Lower leg skin (tissue), 3 donors: Measurements from ENCODE around the gene MTTP.

Experiments used
- POLR2A ChIP-seq, 2 donors: fragments of 450-650 bp; IDR thresholded peaks; one replicate each; pipeline ENCODE4 v1.6.1; 2016 to 2017; ENCODE audit warnings: antibody characterized with exemption in 2 of 2, mild to moderate bottlenecking in 1 of 2, moderate library complexity in 1 of 2
- TF ChIP-seq, protein P1 (sequence below), 3 donors: fragments of 450-650 bp; IDR thresholded peaks; one replicate each; pipeline ENCODE4 v1.5.1; 2016; ENCODE audit warnings: antibody characterized with exemption in 3 of 3, mild to moderate bottlenecking in 3 of 3, moderate library complexity in 2 of 3

DNA sequence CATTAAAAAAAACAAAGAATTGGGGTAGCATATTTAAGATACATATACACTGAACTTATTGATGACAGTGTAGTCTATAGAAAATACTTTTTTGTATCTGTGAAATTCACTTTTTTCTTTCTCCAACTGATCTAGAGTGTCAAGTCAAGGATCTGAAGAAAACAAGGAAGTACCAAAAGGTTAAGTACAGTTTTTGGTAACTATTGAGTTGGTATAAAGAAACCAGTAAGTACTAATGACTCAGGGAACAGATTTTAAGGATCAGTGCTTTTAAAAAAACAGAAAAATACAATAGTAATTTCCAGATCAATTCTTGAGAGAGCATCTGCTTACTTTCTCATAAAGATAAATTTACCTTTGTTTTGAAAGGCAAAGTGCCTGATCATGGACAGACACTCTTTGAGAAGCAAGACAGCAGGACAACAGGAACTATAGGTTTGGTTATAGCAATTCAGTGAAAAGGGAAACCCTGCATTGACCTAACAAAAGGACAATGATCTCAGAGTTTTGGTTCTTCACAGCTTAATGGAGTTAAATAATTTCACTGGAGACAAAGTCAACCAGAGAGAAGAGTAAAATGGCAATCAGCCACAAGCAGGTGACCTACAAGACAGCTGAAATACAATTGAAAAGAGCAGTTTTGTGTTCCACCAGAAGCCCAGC lies 34.2 kb upstream of the MTTP start:
- TF ChIP-seq, protein P1, sequence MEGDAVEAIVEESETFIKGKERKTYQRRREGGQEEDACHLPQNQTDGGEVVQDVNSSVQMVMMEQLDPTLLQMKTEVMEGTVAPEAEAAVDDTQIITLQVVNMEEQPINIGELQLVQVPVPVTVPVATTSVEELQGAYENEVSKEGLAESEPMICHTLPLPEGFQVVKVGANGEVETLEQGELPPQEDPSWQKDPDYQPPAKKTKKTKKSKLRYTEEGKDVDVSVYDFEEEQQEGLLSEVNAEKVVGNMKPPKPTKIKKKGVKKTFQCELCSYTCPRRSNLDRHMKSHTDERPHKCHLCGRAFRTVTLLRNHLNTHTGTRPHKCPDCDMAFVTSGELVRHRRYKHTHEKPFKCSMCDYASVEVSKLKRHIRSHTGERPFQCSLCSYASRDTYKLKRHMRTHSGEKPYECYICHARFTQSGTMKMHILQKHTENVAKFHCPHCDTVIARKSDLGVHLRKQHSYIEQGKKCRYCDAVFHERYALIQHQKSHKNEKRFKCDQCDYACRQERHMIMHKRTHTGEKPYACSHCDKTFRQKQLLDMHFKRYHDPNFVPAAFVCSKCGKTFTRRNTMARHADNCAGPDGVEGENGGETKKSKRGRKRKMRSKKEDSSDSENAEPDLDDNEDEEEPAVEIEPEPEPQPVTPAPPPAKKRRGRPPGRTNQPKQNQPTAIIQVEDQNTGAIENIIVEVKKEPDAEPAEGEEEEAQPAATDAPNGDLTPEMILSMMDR (IDR thresholded peaks at IDR 0.05), result no peak
- TF ChIP-seq POLR2A (IDR thresholded peaks at IDR 0.05), result no peak
